Stimulated activated naive CD8-positive, alpha-beta T cell treated with anti-CD3 and anti-CD28 coated beads, Interleukin-15, amount 100 ng/mL, for 72 hours (primary cell): ENCODE measurements around the gene BMF.

Experiments used
- ATAC-seq: fragments of 150-1000 bp; cut with Tn5 transposase; 2 replicates; pipeline ENCODE4 v1.10.0; 2021; ENCODE audit warnings: mild to moderate bottlenecking, moderate library complexity
- DNase-seq, 2 donors: peaks; one replicate each; pipeline ENCODE4 v3.0.0; 2021 to 2022
- H3K27ac Mint-ChIP-seq, 2 donors: one replicate each; pipeline ENCODE4 v1.8.0; 2022; ENCODE audit warnings: mild to moderate bottlenecking in 2 of 2, mixed read lengths in 2 of 2, moderate library complexity in 2 of 2
- H3K27me3 Mint-ChIP-seq: one replicate; pipeline ENCODE4 v1.8.0; 2022; ENCODE audit warnings: mixed read lengths
- H3K4me1 Mint-ChIP-seq: one replicate; pipeline ENCODE4 v1.8.0; 2022; ENCODE audit warnings: mild to moderate bottlenecking, mixed read lengths
- H3K4me3 Mint-ChIP-seq, 2 donors: one replicate each; pipeline ENCODE4 v1.8.0; 2022; ENCODE audit warnings: mild to moderate bottlenecking in 2 of 2, mixed read lengths in 2 of 2, moderate library complexity in 1 of 2
- H3K9me3 Mint-ChIP-seq, 2 donors: one replicate each; pipeline ENCODE4 v1.8.0; 2022; ENCODE audit warnings: mixed read lengths in 2 of 2

The BMF gene

GRCh38 chr15:40100123-40100946, 8.3 kb downstream of the BMF start:
- Mint-ChIP-seq H3K27ac (peak overlapping the region in 1 of 2 donors; percentile 100), H3K4me1 (peaks cover 96% of the 10 kb centered on the region), H3K27me3 (no peaks in the 10 kb centered on the region), H3K4me3 (peak overlapping the region in 1 of 2 donors; percentile 62), H3K9me3 (no peaks in the 10 kb centered on the region)
- no peak for DNase-seq
- no peak for ATAC-seq

- H3K27ac Mint-ChIP-seq: peak overlapping the region; percentile 95 to 100
Measured at GRCh38 chr15:40098489-40099261, 10.0 kb downstream of the BMF start.

GRCh38 chr15:40097968-40098476, 10.7 kb downstream of the BMF start:
- Mint-ChIP-seq H3K9me3 (no peaks in the 10 kb centered on the region), H3K4me1 (peaks cover 90% of the 10 kb centered on the region), H3K4me3 (peak overlapping the region; percentile 78 to 82), H3K27me3 (no peaks in the 10 kb centered on the region), H3K27ac (peak overlapping the region; percentile 95 to 100)
- DNase-seq (no peak), ATAC-seq (peak; percentile 23)

More at GRCh38 chr15:40098489-40099261, 10.0 kb downstream of the BMF start:
- DNase-seq (peak; percentile 77 to 81), ATAC-seq (peak; percentile 99)
- no peaks in the 10 kb centered on the region for H3K27me3 Mint-ChIP-seq
- H3K4me1 Mint-ChIP-seq: peaks cover 91% of the 10 kb centered on the region
- H3K4me3 Mint-ChIP-seq: peak overlapping the region; percentile 78 to 82
- H3K9me3 Mint-ChIP-seq: no peaks in the 10 kb centered on the region

- Mint-ChIP-seq H3K9me3 (no peaks in the 10 kb centered on the region), H3K4me3 (peak overlapping the region in 1 of 2 donors; percentile 82), H3K27me3 (no peaks in the 10 kb centered on the region), H3K27ac (peak overlapping the region; percentile 95 to 100), H3K4me1 (peaks cover 90% of the 10 kb centered on the region)
- ATAC-seq (no peak), DNase-seq (no peak)
Measured at GRCh38 chr15:40097096-40097967, 11.3 kb downstream of the BMF start.

- H3K27me3 Mint-ChIP-seq: no peaks in the 10 kb centered on the region
- DNase-seq: no peak
- H3K27ac Mint-ChIP-seq: peak overlapping the region; percentile 85
- H3K4me3 Mint-ChIP-seq: peak overlapping the region; percentile 33 to 46
- no peak for ATAC-seq
- no peaks in the 10 kb centered on the region for H3K9me3 Mint-ChIP-seq
- H3K4me1 Mint-ChIP-seq: peaks cover 85% of the 10 kb centered on the region
Measured at GRCh38 chr15:40096094-40096891, 12.4 kb downstream of the BMF start.

GRCh38 chr15:40095371-40096093, 13.1 kb downstream of the BMF start:
- peak overlapping the region; percentile 89 to 90 for H3K27ac Mint-ChIP-seq

GRCh38 chr15:40094156-40094555, 14.5 kb downstream of the BMF start:
- H3K4me3 Mint-ChIP-seq: no peak overlapping the region
- H3K4me1 Mint-ChIP-seq: peaks cover 64% of the 10 kb centered on the region
- H3K27ac Mint-ChIP-seq: peak overlapping the region in 1 of 2 donors; percentile 50
- no peaks in the 10 kb centered on the region for H3K27me3 Mint-ChIP-seq
- no peaks in the 10 kb centered on the region for H3K9me3 Mint-ChIP-seq
- DNase-seq (no peak), ATAC-seq (no peak)

More at GRCh38 chr15:40095371-40096093, 13.1 kb downstream of the BMF start:
- no peaks in the 10 kb centered on the region for H3K27me3 Mint-ChIP-seq
- H3K9me3 Mint-ChIP-seq: no peaks in the 10 kb centered on the region
- DNase-seq: no peak
- H3K4me3 Mint-ChIP-seq: peak overlapping the region; percentile 24 to 43
- no peak for ATAC-seq
- peaks cover 78% of the 10 kb centered on the region for H3K4me1 Mint-ChIP-seq

- no peaks in the 10 kb centered on the region for H3K9me3 Mint-ChIP-seq
- H3K27ac Mint-ChIP-seq: no peak overlapping the region
- no peak for DNase-seq
- no peak overlapping the region for H3K4me3 Mint-ChIP-seq
- no peak for ATAC-seq
- no peaks in the 10 kb centered on the region for H3K27me3 Mint-ChIP-seq
- peaks cover 58% of the 10 kb centered on the region for H3K4me1 Mint-ChIP-seq
Measured at GRCh38 chr15:40092979-40093869, 15.5 kb downstream of the BMF start.

- DNase-seq (no peak), ATAC-seq (no peak)
- no peaks in the 10 kb centered on the region for H3K9me3 Mint-ChIP-seq
- no peak overlapping the region for H3K4me3 Mint-ChIP-seq
- H3K4me1 Mint-ChIP-seq: peaks cover 55% of the 10 kb centered on the region
- peak overlapping the region in 1 of 2 donors; percentile 66 for H3K27ac Mint-ChIP-seq
- H3K27me3 Mint-ChIP-seq: no peaks in the 10 kb centered on the region
Measured at GRCh38 chr15:40092256-40092978, 16.3 kb downstream of the BMF start.

GRCh38 chr15:40091861-40092255, 16.8 kb downstream of the BMF start:
- H3K4me3 Mint-ChIP-seq: no peak overlapping the region
- peaks cover 50% of the 10 kb centered on the region for H3K4me1 Mint-ChIP-seq
- DNase-seq: no peak
- ATAC-seq: no peak
- H3K9me3 Mint-ChIP-seq: no peaks in the 10 kb centered on the region
- no peaks in the 10 kb centered on the region for H3K27me3 Mint-ChIP-seq
- no peak overlapping the region for H3K27ac Mint-ChIP-seq

- ATAC-seq (no peak), DNase-seq (no peak)
- Mint-ChIP-seq H3K4me1 (peaks cover 40% of the 10 kb centered on the region), H3K27me3 (peaks cover 6% of the 10 kb centered on the region), H3K4me3 (no peak overlapping the region), H3K9me3 (no peaks in the 10 kb centered on the region), H3K27ac (no peak overlapping the region)
Measured at GRCh38 chr15:40090774-40091455, 17.8 kb downstream of the BMF start.
